Embryonic facial prominence (tissue), 1 donor: ENCODE data around the gene NCLN.
"Not testable (repeated sequence)": the region's sequence is repeated elsewhere in the genome, so short reads cannot be mapped to it uniquely, and the experiment has no call there.

ENCODE experiments used
- DNase-seq: peaks from one replicate; pipeline ENCODE4 v3.0.0-alpha.2; 2016; ENCODE audit errors: extremely low spot score

The NCLN gene

DNA sequence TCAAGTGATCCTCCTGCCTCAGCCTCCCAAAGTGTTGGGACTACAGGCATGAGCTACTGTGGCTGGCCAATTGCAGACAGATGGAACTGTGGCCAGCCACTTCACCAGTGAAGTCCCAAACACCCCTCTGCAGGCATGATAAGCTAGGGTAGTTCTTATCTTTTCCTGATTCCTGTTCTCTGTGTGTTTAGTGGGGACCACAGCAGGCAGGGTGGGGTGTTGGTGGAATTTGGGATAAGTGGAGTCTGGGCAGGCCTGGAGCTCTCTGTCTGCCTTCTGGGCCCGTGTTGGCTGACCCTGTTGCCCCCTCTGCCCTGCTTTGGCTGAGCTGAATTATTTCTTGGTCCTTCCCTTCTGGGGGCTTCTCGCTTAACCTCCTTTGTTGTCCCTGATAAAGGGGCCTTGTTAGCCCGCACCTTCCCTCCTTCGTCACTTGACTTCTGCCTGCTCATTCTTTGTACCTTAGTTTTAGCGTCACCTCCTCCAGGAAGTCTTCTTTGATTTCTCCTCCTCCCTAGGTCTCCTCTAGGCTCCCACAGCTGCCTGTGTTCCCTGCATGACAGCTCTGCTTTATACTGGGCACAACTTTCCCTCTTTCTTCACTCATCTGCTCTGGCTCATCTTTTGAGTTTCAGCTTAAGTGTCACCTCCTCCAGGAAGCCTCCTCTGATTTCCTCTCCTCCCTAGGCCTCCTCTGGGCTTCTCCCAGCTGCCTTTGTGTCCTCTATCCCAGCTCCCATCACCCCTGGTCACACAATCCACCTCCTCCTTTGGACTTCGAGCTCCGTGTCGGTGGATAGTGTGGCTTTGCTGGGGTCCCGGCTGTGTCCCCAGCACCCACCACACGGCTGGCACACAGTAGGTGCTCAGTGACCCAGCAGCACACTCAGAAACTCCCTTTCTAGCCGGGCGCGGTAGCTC lies 1.7 kb upstream of the NCLN start:
- no peak for DNase-seq

DNA sequence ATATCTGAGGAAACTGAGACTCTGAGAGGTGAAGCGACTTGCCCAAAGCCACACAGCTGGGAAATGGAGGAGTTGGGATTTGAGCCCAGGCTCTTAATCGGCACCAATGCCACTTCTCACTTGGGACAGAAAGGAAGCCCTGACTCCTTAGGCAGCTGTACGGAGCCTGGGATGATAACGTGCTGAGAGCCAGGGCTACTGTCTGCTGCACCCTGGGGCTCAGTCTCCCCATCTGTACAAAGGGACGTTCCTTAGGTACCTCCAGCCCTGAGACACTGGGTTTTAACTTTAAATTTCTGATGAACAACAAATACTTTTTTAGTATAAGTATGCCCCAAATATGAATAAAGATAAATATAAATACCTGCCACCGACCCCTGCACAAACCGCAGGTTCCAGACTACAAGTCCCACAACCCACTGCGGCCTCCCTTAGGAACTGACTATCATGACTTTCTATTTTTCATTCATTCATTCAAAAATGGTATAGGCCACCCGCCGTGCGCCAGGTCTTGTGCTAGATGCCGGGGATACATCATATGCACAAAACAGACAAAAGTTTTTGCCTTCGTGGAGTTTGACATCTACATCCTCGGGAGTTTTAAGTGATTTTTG lies 776 bp upstream of the NCLN start:
- DNase-seq = peak; percentile 52

DNA sequence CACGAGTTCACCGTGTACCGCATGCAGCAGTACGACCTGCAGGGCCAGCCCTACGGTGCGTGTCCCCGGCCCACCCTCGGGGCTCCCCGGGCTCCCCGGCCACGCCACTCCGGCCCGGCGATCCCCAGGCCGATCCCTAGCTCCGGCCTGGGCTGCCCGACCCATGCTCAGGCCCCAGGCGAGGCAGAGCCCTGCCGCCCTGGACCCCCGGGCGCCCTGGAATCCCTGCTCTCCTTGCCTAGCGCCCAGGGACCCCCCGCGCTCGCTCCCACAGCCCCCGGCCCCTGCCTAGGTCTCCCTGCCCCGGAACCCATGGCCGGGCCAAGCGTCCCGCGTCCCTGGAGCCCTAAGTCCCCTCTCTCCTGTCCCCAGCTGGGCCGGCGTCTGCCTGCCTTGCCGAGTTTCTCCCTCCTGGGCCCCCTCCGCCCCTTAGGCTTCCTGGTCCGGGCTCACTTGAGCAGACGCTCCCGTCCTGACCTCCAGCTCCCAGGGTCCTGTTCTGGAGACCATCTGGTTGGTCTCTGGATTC lies 494 bp downstream of the NCLN start:
- no peak for DNase-seq

DNA sequence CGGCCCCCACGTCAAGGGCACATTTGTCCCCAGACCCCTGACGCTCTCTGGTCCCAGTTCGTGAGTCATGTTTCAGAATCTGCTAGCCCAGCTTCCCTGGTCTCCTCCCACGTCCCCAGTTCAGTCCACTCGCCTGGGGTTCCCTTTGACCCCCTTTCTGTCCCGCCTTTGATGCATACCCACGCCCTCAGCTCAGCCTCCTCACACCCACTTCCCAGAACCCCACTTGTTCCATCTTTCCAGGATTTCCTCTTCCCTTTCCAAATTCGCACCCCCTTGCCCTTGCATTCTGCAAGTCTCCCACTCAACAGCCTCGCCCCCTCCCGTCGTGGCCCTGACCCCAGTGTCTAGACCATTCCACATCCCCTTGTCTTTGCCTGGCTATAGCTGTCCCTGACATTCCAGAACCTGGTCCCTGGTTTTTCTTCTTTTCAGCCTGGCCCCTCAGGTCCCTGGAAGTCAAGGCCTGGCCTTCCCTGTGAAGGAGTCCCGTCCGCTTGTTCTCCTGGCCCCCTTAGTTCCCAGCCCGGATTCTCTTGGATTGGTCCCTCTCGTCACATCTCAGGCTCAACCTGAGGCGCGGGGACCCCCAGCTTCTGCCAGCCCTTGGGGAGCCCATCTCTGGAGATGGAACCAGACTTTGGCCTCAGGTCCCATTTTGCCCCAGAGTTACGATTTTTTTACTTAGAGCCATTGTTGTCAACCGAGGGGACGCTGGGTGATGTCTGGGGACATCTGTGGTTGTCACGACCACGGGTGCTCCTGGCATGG lies 1.3 kb downstream of the NCLN start:
- DNase-seq = no peak

DNA sequence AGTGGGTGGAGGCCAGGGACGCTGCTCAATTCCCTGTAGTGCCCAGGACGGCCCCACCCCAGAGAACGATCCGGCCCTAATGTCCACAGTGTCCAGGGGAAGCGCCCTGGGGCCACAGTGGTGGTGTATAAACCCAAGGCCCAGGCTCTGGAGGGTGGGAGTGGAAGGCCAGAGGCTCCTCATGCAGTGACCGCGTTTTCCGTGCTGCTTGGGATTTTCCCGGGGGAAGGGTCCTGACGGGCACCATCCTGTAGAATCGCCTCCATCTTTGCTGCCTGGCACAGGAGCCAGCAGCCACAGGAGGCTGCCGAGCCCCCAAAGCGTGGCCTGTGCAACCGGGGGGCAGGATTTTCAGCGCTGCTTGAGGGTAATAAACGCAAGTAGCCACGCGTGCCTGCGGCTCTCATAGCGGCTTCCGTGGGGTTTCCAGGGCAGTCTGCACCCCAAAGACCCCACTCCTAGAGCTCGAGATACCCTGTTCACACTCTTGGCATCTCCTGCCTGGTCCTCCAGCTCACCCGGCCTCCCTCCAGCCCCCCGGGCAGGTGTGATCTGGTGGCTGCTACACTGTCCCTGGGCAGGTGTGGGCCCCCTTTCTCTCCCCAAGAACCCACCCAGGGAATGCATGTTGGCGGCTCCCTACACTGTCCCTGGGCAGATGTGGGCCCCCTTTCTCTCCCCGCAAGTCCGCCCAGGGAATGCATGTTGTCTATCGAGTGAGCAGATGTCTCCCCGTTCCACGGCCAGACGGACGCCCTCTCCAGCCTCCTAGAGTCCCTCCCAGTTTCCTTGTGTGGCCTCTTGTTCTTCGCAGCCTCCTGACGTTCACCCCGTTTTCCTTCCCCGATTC lies 2.2 kb downstream of the NCLN start:
- DNase-seq = no peak

DNA sequence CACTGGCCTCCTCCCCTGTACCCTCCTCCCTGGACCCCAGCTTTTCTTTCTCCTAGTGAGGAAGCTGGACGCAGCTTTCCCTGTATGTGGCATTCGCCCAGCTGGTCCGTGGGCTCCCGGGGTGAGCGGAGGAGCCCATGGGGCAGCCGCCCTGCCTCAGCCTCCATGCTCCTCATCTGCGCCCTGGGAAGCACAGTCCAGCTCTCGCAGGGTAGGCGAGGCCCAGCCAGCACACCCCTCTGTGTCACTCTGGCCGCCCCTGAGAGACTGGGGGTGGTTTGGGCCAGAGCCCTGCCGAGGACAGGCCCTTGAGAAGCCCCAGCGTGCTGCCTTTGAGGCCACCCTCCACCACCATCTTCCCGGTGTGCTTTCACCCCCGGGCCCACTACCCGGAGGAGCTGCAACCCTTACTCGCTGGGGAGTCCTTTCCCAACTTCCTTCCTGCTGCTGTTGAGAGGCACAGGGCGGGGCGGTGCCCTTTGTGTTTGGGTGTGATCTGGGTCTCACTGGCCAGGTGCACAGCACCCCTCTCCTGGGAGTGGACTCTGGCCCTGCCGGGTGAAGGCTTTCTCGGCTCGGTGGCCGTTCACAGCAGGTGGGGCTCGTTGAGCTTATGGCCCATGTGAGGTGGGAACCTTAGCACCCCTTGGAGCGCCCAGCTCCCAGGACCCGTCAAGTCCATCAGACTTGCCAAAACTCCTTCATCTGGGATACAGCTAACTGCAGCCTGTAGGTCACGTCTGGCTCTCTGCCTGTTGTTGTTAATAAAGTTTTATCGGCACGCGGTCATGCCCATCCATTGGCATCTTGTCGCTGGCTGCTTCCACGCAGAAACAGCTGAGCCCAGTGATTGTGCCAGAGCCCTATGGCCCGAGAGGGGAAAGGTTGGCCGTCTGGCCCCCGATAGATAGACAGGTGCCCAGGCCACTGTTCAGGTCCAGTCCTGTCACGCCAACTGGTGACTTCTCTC lies 3.2 kb downstream of the NCLN start:
- DNase-seq = no peak

DNA sequence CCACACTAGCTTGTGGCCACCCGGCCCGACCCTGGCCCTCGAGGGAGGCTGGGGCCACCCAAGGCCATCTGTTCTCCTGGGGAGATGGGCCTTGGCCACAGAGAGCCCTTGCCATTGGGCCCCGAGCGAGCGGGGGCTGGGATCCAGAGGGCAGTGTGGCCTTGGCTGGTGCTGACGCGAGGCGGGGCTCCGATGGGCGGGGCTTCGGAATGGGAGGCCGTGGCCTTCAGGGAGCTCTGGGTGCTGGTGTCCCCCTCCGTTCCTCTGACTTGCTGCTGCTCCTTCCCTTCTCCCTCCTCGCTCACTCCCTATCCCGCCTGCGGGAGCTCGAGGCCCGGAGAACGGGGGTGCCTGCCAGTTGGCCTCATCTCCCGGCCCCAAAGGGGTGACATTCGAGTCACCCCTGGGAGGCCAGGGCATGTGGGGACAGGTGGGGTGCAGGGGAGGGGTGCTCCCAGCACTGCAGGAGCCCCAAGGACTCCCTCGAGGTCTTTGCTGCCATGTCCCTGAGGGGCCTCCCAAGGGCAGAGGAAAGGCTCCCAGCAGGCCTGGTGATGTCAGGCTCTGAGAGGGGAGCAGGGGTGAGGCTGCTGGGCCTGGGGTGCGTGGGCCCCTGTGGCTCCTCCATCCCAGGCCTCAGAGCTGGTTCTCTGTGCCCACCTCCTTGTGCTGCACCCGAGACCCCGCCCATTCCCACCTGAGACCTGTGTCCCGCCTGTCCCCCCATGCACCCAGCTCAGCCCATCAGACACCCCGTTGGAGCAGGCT lies 4.2 kb downstream of the NCLN start:
- no peak for DNase-seq

DNA sequence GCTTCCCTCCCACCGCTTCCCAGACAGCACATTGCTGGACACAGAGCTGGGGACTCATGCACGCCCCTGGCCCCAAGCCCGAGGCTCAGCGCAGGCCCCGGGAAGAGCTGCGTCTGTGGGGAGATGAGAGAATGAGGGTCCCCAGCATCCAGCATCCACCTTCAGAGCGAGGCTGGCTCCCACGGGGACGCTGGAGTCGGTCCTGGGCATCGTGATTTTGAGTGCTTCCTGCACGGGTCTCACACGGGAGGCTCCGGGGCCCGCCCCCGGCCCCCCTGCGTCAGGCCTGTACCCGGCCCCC lies 4.7 kb downstream of the NCLN start:
- DNase-seq = no peak

DNA sequence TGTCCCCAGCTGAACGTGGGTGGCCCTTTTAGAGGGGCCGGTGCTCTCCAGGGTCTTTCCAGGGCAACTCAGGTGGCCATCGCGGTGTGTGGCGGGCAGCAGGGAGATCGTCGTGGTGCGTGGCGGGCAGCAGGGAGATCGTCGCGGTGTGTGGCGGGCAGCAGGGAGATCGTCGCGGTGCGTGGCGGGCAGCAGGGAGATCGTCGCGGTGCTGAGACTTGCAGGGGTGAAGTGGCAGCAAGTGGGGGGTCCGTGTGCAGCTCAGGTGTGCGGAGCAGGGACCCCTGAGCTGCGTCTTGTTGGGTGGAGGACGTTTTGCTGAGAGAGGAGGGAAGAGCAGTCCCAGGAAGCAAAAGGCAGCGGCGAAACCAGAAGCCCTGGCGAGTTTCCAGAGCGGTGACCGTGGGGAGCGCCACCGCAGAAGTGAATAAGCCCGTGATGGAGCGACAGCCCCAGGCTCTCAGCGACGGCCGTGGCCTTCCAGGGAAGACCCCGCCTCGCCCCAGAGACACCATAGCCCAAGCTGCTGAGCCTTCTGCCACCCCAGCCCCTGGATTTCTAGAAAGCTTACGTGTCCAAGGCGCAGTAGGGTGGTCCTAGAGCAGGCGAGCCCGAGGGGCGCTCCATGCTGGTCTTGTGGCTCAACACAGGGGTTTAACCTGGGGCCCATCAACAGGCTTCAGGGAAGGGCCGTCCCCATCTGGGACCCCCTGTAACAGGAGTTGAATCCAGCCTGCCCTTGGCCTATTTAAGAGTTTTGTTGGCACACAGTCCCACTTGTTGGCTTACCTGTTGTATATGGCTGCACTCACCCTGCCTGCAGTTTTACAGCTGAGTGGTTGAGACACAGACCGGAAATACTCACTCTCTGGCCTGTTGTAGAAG lies 5.4 kb downstream of the NCLN start:
- no peak for DNase-seq

DNA sequence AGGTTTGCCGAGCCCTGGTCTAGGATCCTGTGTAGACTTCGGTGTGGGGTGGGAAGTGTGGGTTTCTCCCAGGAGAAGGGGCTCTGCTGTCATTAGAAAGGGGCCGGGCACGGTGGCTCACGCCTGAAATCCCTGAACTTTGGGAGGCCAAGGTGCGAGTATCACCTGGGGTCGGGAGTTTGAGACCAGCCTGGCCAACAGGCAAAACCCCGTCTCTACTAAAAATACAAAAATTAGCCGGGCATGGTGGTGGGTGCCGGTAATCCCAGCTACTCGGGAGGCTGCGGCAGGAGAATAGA lies 6.0 kb downstream of the NCLN start:
- DNase-seq = not testable (repeated sequence)

DNA sequence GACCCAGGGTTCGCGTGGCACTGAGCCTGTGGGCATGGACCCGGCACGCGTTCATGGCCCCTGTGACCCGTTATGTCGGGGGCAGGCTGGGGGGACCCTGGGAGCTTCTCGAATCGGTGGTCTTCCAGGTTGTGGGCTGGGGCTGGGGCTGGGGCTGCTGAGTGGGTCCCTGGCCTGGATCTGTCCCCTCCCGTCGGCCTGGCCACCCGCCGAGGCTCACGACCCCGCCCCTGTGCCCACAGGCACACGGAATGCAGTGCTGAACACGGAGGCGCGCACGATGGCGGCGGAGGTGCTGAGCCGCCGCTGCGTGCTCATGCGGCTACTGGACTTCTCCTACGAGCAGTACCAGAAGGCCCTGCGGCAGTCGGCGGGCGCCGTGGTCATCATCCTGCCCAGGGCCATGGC lies 6.5 kb downstream of the NCLN start:
- DNase-seq = no peak

DNA sequence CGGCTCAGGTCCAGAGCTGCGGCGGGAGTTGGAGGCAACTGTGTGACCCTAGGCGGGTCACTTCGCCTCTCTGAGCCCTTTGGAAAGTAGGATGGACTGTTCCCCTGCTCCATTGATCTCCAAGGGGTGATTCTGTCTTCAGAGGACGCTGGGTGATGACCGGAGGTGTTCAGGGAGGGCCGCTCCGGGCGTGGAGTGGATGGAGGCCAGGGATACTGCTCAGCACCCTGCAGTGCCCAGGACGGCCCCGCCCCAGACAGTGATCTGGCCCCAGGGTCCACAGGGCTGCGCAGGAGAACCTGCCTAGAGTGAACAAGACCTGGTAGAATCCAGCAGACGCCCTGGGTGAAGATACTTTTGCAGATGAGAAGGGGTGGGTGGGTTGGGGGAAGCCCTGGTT lies 7.0 kb downstream of the NCLN start:
- no peak for DNase-seq

DNA sequence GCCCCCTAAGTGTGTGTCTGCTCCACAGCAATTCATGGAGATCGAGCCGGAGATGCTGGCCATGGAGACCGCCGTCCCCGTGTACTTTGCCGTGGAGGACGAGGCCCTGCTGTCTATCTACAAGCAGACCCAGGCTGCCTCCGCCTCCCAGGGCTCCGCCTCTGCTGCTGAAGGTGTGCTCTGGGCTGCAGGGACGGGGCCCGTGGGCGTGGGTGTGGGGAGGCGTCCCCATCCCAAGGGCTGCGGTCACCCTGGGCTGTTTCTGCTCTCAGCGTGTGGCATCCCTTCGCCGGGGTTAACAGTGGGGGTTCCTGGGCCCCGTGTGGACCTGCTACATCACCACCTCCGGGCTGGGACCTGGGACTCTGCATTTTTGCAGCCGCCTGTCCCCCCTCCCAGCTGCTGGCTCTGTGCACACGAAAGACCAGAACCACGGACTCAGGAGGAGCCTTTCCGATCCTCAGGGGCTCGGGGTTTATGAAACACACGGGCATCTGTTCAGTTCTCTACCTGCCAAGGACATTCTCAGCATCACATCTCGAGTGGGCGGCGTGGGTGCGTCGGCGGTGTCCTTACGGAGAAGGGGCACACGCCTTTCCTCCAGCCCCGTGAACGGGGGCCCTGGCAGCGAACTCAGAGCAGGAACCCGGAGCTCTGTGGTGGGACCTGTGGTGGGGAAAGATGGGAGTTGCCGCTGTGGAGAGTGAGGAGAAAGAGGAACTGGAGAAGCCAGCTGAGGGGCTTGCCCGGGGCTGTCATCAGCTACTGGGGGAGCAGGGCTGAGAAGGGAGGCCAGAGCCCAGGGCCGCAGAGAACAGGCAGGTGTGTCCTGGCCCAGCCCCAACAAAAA lies 7.8 kb downstream of the NCLN start:
- no peak for DNase-seq

DNA sequence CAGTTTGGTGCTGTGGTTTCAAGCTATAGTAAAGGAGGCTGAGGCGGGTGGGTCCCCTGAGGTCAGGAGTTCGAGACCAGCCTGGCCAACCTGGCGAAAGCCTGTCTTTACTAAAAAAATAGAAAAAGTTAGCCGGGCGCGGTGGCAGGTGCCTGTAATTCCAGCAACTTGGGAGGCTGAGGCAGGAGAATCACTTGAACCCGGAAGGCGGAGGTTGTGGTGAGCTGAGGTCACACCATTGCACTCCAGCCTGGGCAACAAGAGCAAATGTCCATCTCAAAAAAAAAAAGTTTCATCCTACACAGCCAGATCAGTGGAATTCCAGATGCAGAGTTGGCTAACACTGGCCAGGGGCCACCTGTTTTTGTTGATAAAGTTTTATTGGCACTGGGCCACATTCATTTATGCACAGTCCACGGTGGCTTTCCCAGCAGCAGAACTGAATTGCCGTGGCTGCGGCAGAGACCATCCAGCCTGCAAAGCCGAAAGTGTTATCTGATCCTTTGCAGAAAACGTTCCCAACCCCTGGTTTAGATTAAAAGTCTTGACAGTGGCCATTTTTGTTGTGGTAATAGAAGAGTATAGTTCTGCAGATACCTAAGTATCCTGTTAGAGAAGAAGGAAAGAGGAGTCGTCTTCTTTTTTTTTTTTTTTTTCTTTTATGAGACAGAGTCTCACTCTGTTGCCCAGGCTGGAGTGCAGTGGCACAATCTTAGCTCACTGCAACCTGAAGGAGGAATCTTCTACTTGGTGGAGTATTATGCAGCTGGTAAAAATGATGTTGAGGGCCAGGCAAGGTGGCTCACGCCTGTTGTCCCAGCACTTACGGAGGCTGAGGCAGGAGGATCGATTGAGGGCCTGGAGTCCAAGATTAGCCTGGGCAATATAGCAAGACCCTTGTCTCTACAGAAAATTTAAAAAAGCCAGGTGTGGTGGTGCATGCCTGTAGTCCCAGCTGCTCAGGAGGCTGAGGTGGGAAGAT lies 8.7 kb downstream of the NCLN start:
- DNase-seq = no peak

DNA sequence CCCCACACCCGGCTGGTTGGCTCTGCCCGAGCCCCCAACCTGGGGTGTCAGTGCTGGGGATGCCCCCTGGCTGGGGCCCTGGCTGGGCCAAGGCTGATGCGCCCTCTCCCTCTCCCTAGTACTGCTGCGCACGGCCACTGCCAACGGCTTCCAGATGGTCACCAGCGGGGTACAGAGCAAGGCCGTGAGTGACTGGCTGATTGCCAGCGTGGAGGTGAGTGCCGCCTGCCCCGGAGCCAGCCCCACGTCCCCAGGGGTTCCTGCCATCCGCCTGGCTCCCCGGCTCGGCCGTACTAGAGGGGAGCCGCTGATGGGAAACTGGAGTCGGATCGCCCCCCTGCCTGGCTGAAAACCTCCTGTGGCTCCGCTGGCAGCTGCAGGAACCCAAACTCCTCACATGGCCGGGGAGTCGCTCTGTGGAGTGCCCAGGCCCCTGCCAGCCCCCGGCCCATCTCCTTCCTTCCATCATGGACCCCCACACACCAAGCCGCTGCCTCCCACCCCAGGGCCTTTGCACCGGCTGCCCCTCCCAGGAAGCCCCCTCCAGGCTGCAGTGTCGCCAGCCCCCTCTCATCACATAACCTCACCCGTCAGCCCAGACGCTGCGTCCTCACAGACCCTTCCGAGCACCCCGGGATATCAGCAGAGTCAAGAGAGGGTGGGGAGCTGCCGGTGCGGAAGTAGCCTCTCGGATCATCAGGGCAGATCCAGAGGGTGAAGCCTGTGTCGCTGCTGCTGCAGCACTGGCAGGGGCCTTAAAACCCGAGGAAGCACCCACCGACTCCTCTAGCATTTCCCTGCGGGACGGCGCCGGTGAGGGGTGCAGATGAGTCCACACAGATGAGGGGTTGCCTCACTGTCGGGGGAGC lies 10.6 kb downstream of the NCLN start:
- no peak for DNase-seq

DNA sequence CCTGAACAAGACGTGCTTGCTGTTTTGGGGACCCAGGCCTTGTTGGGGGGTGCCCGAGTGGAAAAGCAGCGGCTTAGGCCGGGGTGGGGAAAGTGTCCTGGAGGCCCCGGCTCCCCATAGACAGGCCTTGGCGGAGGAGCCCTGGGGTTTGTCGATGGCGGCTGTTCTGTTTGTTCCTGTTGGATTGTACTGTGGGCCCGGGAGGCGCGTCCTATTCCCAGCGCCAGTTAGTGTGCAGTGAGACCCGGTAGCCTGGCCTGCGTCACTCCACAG lies 11.1 kb downstream of the NCLN start:
- no peak for DNase-seq
